Measurements from ENCODE around the gene ANXA2. TPM values are rescaled to one million over a fixed set of nuclear protein-coding genes. Genes with fewer than 3 reads are reported as not detected.
A peak's percentile ranks its signal among the peaks of the same experiment; 100 is the strongest.

Gene ANXA2
- total and polyA plus RNA-seq, 4 donors: 62.7 to 138 (median 107) TPM

DNA sequence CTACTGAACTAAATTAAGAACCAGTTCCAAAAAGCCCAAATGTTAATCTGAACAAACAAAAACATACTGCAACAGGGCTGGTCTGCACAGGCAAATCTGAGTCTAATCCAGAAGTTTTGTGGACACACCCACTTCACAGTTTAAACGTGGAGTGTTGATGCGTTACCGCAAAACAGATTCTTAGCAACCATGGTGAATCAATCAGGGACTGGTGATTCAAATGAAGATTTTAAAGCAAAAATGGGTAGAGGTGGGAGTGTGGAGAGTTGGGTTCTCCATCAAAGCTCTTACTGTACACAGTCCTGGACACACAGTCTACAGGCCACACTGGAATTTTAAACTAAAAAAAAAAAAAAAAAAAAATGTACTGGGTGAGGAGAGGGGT lies 5.2 kb downstream of the ANXA2 start:
- 10% methylated on average over 3 of the region's 3 CpGs for WGBS
- TF ChIP-seq HNF4A (conservative IDR thresholded peaks at IDR 0.05) (no peak), ATF3 (IDR thresholded peaks at IDR 0.05) (no peak), TAF1 (conservative IDR thresholded peaks at IDR 0.05) (no peak), SP1 (IDR thresholded peaks at IDR 0.05) (no peak), ZBTB33 (IDR thresholded peaks at IDR 0.05) (no peak), HNF4G (IDR thresholded peaks at IDR 0.05) (no peak), EGR1 (IDR thresholded peaks at IDR 0.05; ENCODE audit: low read depth in 2 of 2) (no peak), FOXA2 (IDR thresholded peaks at IDR 0.05) (no peak), RXRA (IDR thresholded peaks at IDR 0.05) (no peak), RAD21 (IDR thresholded peaks at IDR 0.05) (no peak), YY1 (IDR thresholded peaks at IDR 0.05) (no peak), REST (IDR thresholded peaks at IDR 0.05) (no peak), GABPA (IDR thresholded peaks at IDR 0.05 in 1 of 2, conservative IDR thresholded peaks at IDR 0.05 in 1 of 2) (no peak), NR2F2 (IDR thresholded peaks at IDR 0.05) (no peak), FOXA1 (IDR thresholded peaks at IDR 0.05) (no peak), JUND (IDR thresholded peaks at IDR 0.05) (no peak)
- TF ChIP-seq, protein P1, sequence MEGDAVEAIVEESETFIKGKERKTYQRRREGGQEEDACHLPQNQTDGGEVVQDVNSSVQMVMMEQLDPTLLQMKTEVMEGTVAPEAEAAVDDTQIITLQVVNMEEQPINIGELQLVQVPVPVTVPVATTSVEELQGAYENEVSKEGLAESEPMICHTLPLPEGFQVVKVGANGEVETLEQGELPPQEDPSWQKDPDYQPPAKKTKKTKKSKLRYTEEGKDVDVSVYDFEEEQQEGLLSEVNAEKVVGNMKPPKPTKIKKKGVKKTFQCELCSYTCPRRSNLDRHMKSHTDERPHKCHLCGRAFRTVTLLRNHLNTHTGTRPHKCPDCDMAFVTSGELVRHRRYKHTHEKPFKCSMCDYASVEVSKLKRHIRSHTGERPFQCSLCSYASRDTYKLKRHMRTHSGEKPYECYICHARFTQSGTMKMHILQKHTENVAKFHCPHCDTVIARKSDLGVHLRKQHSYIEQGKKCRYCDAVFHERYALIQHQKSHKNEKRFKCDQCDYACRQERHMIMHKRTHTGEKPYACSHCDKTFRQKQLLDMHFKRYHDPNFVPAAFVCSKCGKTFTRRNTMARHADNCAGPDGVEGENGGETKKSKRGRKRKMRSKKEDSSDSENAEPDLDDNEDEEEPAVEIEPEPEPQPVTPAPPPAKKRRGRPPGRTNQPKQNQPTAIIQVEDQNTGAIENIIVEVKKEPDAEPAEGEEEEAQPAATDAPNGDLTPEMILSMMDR (IDR thresholded peaks at IDR 0.05; ENCODE audit: low read depth, low read length, missing input control): no peak
- TF ChIP-seq, protein P2, sequence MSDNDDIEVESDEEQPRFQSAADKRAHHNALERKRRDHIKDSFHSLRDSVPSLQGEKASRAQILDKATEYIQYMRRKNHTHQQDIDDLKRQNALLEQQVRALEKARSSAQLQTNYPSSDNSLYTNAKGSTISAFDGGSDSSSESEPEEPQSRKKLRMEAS (IDR thresholded peaks at IDR 0.05): no peak
- H3K9me3 ChIP-seq (ENCODE audit: control insufficient read depth in 4 of 4, low read length in 3 of 4): no peaks in the 10 kb centered on the region
- H3K4me3 ChIP-seq (ENCODE audit: low read depth in 1 of 3, low read length in 3 of 3): no peak overlapping the region
- no peak for DNase-seq (ENCODE audit: low spot score)
- H3K9ac ChIP-seq (ENCODE audit: low read depth in 1 of 2, low read length in 2 of 2): peak overlapping the region in 1 of 2 donors; percentile 52
- H3K27ac ChIP-seq (ENCODE audit: low read depth in 1 of 2, low read length in 2 of 2): peak overlapping the region; percentile 89 to 92
- H3K27me3 ChIP-seq (ENCODE audit: control insufficient read depth in 4 of 4, insufficient read depth in 4 of 4, low read length in 3 of 4): no peaks in the 10 kb centered on the region
- no peaks in the 10 kb centered on the region for H3K36me3 ChIP-seq (ENCODE audit: control insufficient read depth in 4 of 4, insufficient read depth in 3 of 4, low read depth in 1 of 4, low read length in 3 of 4)
- peaks cover 27 to 68% (median 48%) of the 10 kb centered on the region in 4 donors for H3K4me1 ChIP-seq (ENCODE audit: control insufficient read depth in 4 of 4, insufficient read depth in 4 of 4, low read length in 3 of 4)

Data from liver (tissue), 9 donors.